NCI-H1436 treated with DMSO at 0.1 percent for 48 hours (cell line): ENCODE measurements around the gene CHIA.

Source experiments
- DNase-seq: peaks from one replicate; lab custom pipeline; 2025; lab: John Stamatoyannopoulos, UW

The CHIA gene

GRCh38 chr1:111290630-111291029 lies at the start of gene CHIA:
Gene CHIA, plus strand, starts transcription at chr1:111290851. Its CDS starts 19,617 bp downstream, at chr1:111310468.
- DNase-seq = no peak

- no peak for DNase-seq
These were observed 48.9 kb upstream of the CHIA start for GRCh38 chr1:111241797-111242196.

- DNase-seq = no peak
These were observed 47.7 kb upstream of the CHIA start for GRCh38 chr1:111242805-111243523.

GRCh38 chr1:111247125-111247838 lies 43.4 kb upstream of the CHIA start:
- no peak for DNase-seq

- DNase-seq = no peak
These were observed 40.7 kb upstream of the CHIA start for GRCh38 chr1:111249960-111250359.

GRCh38 chr1:111251570-111251969 lies 39.1 kb upstream of the CHIA start:
- no peak for DNase-seq

GRCh38 chr1:111252786-111253185 lies 37.9 kb upstream of the CHIA start:
- no peak for DNase-seq

GRCh38 chr1:111253876-111254275 lies 36.8 kb upstream of the CHIA start:
- DNase-seq = no peak

GRCh38 chr1:111256988-111257658 lies 33.5 kb upstream of the CHIA start:
- DNase-seq = no peak

- no peak for DNase-seq
These were observed 22.7 kb upstream of the CHIA start for GRCh38 chr1:111267801-111268508.

GRCh38 chr1:111269825-111270406 lies 20.7 kb upstream of the CHIA start:
- no peak for DNase-seq

GRCh38 chr1:111270771-111271463 lies 19.7 kb upstream of the CHIA start:
- DNase-seq = no peak

GRCh38 chr1:111271464-111271801 lies 19.2 kb upstream of the CHIA start:
- DNase-seq = no peak

- no peak for DNase-seq
These were observed 18.6 kb upstream of the CHIA start for GRCh38 chr1:111272081-111272480.

- DNase-seq = no peak
These were observed 16.0 kb upstream of the CHIA start for GRCh38 chr1:111274653-111275052.

GRCh38 chr1:111275079-111275478 lies 15.6 kb upstream of the CHIA start:
- DNase-seq = no peak

- no peak for DNase-seq
These were observed 14.7 kb upstream of the CHIA start for GRCh38 chr1:111275780-111276433.

GRCh38 chr1:111279144-111279543 lies 11.5 kb upstream of the CHIA start:
- DNase-seq = no peak

- DNase-seq = no peak
These were observed 10.4 kb upstream of the CHIA start for GRCh38 chr1:111280267-111280666.

GRCh38 chr1:111281411-111281810 lies 9.2 kb upstream of the CHIA start:
- DNase-seq = no peak

GRCh38 chr1:111283838-111284237 lies 6.8 kb upstream of the CHIA start:
- DNase-seq = no peak
